GM10266 (cell line): ENCODE measurements around the gene WIPF2.
"Not testable (repeated sequence)": the region's sequence is repeated elsewhere in the genome, so short reads cannot be mapped to it uniquely, and the experiment has no call there.

ENCODE experiments used
- DNase-seq: peaks from one replicate; pipeline ENCODE4 v3.0.0; 2012; ENCODE audit errors: extremely low spot score
- TF ChIP-seq, protein P1 (sequence below): IDR thresholded peaks from 2 replicates; pipeline ENCODE4 v1.5.1; 2012; ENCODE audit warnings: mild to moderate bottlenecking, low read depth; ENCODE audit not compliant: control insufficient read depth, insufficient read depth; ENCODE audit errors: missing control alignments

Gene WIPF2

DNA sequence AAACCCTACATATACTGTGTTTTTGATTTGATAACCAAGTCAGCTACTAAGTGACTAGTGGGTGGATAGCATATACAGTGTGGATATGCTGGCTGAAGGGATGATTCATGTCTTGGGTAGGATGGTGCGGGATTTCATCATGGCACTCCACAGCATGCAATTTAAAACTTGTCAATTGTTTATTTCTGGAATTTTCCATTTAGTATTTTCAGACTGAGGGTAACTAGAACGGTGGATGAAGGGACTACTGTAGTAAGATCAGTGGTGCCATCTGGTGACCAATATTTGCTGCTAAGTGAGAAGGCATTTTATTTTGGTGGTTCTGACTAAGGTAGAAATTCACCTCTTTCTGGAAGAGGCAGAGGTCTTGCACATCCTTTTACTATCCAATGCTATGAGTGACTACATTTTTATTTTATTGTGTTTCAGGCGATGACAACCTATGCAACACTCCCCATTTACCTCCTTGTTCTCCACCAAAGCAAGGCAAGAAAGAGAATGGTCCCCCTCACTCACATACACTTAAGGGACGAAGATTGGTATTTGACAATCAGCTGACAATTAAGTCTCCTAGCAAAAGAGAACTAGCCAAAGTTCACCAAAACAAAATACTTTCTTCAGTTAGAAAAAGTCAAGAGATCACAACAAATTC is 71.7 kb downstream of the WIPF2 start:
- TF ChIP-seq, protein P1, sequence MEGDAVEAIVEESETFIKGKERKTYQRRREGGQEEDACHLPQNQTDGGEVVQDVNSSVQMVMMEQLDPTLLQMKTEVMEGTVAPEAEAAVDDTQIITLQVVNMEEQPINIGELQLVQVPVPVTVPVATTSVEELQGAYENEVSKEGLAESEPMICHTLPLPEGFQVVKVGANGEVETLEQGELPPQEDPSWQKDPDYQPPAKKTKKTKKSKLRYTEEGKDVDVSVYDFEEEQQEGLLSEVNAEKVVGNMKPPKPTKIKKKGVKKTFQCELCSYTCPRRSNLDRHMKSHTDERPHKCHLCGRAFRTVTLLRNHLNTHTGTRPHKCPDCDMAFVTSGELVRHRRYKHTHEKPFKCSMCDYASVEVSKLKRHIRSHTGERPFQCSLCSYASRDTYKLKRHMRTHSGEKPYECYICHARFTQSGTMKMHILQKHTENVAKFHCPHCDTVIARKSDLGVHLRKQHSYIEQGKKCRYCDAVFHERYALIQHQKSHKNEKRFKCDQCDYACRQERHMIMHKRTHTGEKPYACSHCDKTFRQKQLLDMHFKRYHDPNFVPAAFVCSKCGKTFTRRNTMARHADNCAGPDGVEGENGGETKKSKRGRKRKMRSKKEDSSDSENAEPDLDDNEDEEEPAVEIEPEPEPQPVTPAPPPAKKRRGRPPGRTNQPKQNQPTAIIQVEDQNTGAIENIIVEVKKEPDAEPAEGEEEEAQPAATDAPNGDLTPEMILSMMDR: peak; percentile 64
- no peak for DNase-seq

DNA sequence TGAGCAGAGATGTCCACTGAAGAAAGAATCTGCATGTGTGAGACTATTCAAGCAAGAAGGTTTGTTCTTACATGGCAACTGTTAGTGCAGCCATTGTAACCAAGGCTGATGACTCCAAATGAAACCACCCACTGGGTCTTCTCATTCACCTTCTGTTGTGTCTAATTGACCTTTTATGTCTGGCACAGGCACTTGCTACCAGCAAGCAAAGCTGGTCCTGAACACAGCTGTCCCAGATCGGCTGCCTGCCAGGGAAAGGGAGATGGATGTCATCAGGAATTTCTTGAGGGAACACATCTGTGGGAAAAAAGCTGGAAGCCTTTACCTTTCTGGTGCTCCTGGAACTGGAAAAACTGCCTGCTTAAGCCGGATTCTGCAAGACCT is 72.2 kb downstream of the WIPF2 start:
- no peak for DNase-seq
- TF ChIP-seq, protein P1: no peak

DNA sequence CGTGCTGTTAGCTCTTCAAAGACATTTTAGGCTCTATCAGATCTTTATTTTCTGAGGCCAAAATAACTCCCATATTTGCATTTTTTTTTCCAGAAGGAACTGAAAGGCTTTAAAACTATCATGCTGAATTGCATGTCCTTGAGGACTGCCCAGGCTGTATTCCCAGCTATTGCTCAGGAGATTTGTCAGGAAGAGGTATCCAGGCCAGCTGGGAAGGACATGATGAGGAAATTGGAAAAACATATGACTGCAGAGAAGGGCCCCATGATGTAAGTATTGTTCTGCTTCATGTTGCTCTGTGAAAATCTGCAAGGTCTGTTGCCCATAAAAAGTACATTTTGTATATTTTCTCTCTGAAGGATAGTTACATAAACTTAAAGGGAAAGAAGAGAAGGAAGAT is 74.3 kb downstream of the WIPF2 start:
- TF ChIP-seq, protein P1: no peak
- no peak for DNase-seq

DNA sequence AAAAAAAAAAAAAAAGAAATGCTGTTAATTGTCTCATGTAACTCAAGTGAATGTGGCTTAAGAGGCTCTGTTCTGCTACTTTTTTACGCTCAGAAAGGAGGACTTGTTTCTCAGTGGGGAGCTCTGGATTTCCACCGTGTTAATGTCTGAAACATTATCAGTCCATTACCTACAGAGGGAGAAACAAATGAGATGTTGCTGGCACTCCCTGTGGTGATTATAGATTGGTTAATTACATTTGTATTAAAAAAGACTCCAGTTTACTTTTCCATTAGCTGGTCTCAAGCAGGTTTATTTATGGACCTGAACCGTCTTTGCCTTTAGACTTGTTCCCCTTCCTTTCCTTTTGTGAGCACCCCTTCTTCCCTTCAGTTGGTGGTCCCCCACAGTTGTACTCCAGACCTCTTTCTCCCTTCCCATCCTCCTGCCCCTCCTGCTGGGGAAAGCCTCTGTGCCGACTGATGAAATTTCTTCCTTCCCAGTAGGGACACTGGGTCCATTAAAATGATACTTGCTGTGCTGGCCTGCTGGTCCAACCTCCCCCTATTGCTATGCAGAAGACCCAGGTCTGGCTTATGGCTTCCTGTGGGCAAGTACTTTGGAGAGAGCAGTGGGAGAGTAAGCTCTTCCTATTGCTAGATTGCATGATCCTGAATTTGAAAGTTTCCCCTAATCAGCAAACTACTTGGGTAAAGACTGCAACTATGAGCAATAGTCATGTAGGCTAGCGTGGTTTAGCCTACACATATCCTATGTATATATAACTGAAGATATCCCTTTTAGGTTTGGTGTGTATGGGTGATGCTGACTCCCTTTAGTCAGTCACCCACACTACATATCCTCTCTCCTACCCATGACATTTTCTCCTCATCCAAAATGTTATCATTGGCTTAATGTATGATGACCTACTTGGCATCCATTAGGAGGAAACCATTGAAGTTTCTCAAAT is 76.7 kb downstream of the WIPF2 start:
- DNase-seq: no peak
- TF ChIP-seq, protein P1: no peak

DNA sequence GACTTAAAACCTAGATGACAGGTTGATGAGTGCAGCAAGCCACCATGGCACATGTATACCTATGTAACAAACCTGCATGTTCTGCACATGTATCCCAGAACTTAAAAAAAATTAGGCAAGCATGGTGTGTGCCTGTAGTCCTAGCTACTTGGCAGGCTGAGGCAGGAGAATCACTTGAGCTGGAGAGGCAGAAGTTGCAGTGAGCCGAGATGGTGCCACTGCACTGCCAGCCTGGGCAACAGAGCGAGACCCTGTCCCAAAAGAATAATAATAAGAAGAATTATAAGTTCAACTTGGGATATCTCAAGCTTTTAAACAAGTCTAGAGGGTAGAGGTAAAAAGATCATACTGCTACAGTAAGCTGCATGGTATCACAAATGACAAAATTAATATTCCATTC is 78.4 kb downstream of the WIPF2 start:
- TF ChIP-seq, protein P1: no peak
- DNase-seq: no peak

DNA sequence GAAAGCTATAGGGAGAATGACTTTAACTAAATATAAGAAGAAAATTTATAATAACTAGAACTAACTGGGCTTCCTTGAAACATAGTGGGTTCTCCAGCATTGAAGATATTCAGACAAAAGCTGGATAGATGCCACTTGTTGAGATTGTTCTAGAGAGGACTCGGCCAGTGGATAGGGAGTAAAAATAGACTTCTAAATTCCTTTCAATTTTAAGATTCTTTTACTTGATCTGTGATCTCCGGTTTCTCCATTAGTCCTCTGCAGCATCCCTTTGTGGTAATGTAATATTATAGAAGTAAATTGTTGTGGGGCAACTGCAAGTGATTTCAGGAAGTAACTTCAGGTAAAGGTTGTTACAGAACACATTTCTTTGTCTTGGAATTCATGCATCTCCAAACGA is 79.6 kb downstream of the WIPF2 start:
- no peak for DNase-seq
- TF ChIP-seq, protein P1: no peak

DNA sequence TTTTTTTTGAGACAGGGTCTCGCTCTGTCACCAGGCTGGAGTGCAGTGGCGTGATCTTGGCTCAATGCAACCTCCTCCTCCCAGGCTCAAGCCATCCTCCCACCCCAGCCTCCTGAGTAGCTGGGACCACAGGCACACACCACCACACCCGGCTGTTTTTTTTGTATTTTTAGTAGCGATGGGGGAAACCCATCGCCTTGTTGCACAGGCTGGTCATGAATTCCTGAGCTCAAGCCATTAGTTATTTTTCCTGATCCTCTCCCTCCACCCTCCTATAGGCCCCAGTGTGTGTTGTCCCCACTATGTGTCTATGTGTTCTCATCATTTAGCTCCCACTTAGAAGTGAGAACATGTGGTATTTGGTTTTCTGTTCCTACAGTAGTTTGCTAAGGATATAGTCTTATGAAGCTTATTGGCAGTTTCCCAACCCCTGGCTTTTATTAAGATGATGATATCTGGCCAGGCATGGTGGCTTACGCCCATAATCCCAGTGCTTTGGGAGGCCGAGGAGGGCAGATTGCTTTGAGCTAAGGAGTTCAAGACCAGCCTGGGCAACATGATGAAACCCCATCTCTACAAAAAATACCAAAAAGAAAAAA is 80.2 kb downstream of the WIPF2 start:
- not testable (repeated sequence) for DNase-seq
